OCI-LY1 (cell line): Measurements from ENCODE around the gene ELK4.

Source experiments
- H2AFZ ChIP-seq: fragments of 200-600 bp; sonication (generic), shearing (Covaris generic); 2 replicates; pipeline ENCODE4 v1.6.0; 2014; ENCODE audit warnings: antibody characterized with exemption, mild to moderate bottlenecking, low read length
- H3F3A ChIP-seq: fragments of 200-600 bp; sonication (generic), shearing (Covaris generic); 2 replicates; pipeline ENCODE4 v1.6.0; 2014; ENCODE audit warnings: mild to moderate bottlenecking, antibody characterized with exemption, low read length, moderate library complexity; ENCODE audit not compliant: insufficient read depth
- H3K27ac ChIP-seq: fragments of 200-600 bp; sonication (generic); 2 replicates; pipeline ENCODE4 v1.5.1; 2014; ENCODE audit warnings: low read length, mixed run types, mild to moderate bottlenecking, low read depth; ENCODE audit not compliant: poor library complexity, severe bottlenecking
- H3K27me3 ChIP-seq: fragments of 200-600 bp; sonication (generic); 2 replicates; pipeline ENCODE4 v1.6.0; 2014; ENCODE audit warnings: antibody characterized with exemption, mild to moderate bottlenecking, low read length, moderate library complexity; ENCODE audit not compliant: insufficient read depth
- H3K36me3 ChIP-seq: fragments of 200-600 bp; sonication (generic); 2 replicates; pipeline ENCODE4 v1.6.1; 2014; ENCODE audit warnings: mild to moderate bottlenecking, antibody characterized with exemption, low read length, moderate library complexity, mixed read lengths; ENCODE audit not compliant: insufficient read depth
- H3K4me1 ChIP-seq: fragments of 200-600 bp; sonication (generic); 2 replicates; pipeline ENCODE4 v1.5.1; 2014; ENCODE audit warnings: mild to moderate bottlenecking, low read length, moderate library complexity; ENCODE audit not compliant: insufficient read depth, severe bottlenecking
- H3K4me2 ChIP-seq: fragments of 200-600 bp; sonication (generic), shearing (Covaris generic); 2 replicates; pipeline ENCODE4 v1.6.1; 2014; ENCODE audit warnings: low read length
- H3K4me3 ChIP-seq: fragments of 200-600 bp; sonication (generic); 2 replicates; pipeline ENCODE4 v1.5.1; 2014; ENCODE audit warnings: low read length, low read depth, mild to moderate bottlenecking, mixed read lengths; ENCODE audit not compliant: poor library complexity, severe bottlenecking
- H3K79me2 ChIP-seq: fragments of 200-600 bp; shearing (Covaris generic); 2 replicates; pipeline ENCODE4 v1.6.1; 2016; ENCODE audit warnings: mixed run types, low read length, mixed read lengths; ENCODE audit not compliant: insufficient read depth
- H3K9ac ChIP-seq: fragments of 200-600 bp; sonication (generic), shearing (Covaris generic); 2 replicates; pipeline ENCODE4 v1.6.1; 2014; ENCODE audit warnings: mild to moderate bottlenecking, low read length, mixed read lengths
- H3K9me2 ChIP-seq: fragments of 200-600 bp; sonication (generic), shearing (Covaris generic); 2 replicates; pipeline ENCODE4 v1.6.1; 2014; ENCODE audit warnings: low read depth, mild to moderate bottlenecking, low read length, mixed read lengths
- H3K9me3 ChIP-seq: fragments of 200-600 bp; shearing (Covaris generic); 2 replicates; pipeline ENCODE4 v1.6.1; 2014; ENCODE audit warnings: low read length, mixed read lengths
- H4K20me1 ChIP-seq: fragments of 200-600 bp; sonication (generic), shearing (Covaris generic); 2 replicates; pipeline ENCODE4 v1.6.0; 2016; ENCODE audit warnings: mild to moderate bottlenecking, low read length; ENCODE audit not compliant: insufficient read depth
- EZH2 ChIP-seq: fragments of 200-600 bp; sonication (generic), shearing (Covaris generic); IDR thresholded peaks from 2 replicates; pipeline ENCODE4 v1.8.0; 2017; ENCODE audit warnings: borderline replicate concordance, mixed run types, mild to moderate bottlenecking, antibody characterized with exemption, low read length, moderate library complexity, mixed read lengths
- TF ChIP-seq, protein P1 (sequence below): fragments of 200-600 bp; sonication (generic), shearing (Covaris generic); IDR thresholded peaks from 2 replicates; pipeline ENCODE4 v1.5.1; 2017; ENCODE audit warnings: mild to moderate bottlenecking, antibody characterized with exemption, low read length, moderate library complexity, mixed read lengths

ELK4 gene

DNA sequence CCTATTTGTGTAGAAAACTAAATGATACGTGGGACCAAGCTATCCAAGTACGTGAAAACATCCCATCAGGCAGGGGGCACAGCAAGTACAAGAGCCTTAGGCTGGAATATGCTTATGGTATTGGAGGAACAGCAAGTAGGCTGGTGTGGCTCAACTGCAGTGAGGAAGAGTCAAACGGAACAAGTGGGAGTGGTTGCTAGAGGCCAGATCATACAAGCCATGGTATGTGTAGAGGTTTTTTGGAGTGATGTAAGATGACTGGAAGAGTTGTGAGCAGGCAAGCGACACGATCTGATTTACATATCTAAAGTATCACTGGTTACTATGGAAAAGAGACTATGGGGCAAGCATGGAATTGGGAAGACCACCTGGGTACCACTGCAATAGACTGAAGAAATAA is 27.8 kb downstream of the ELK4 start:
- TF ChIP-seq, protein P1, sequence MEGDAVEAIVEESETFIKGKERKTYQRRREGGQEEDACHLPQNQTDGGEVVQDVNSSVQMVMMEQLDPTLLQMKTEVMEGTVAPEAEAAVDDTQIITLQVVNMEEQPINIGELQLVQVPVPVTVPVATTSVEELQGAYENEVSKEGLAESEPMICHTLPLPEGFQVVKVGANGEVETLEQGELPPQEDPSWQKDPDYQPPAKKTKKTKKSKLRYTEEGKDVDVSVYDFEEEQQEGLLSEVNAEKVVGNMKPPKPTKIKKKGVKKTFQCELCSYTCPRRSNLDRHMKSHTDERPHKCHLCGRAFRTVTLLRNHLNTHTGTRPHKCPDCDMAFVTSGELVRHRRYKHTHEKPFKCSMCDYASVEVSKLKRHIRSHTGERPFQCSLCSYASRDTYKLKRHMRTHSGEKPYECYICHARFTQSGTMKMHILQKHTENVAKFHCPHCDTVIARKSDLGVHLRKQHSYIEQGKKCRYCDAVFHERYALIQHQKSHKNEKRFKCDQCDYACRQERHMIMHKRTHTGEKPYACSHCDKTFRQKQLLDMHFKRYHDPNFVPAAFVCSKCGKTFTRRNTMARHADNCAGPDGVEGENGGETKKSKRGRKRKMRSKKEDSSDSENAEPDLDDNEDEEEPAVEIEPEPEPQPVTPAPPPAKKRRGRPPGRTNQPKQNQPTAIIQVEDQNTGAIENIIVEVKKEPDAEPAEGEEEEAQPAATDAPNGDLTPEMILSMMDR = no peak
- no peak for TF ChIP-seq EZH2
- Histone ChIP-seq H3K4me3 (no peak overlapping the region), H3K36me3 (peaks cover 63% of the 10 kb centered on the region), H3K9ac (no peak overlapping the region), H3K4me2 (no peak overlapping the region), H3F3A (peaks cover 3% of the 10 kb centered on the region; the same call in 1 of the 2 replicates), H3K9me3 (no peaks in the 10 kb centered on the region), H3K27me3 (no peaks in the 10 kb centered on the region), H3K79me2 (peaks cover 13% of the 10 kb centered on the region), H3K9me2 (no peaks in the 10 kb centered on the region), H3K4me1 (no peaks in the 10 kb centered on the region), H4K20me1 (no peaks in the 10 kb centered on the region), H3K27ac (no peak overlapping the region), H2AFZ (no peak overlapping the region)

DNA sequence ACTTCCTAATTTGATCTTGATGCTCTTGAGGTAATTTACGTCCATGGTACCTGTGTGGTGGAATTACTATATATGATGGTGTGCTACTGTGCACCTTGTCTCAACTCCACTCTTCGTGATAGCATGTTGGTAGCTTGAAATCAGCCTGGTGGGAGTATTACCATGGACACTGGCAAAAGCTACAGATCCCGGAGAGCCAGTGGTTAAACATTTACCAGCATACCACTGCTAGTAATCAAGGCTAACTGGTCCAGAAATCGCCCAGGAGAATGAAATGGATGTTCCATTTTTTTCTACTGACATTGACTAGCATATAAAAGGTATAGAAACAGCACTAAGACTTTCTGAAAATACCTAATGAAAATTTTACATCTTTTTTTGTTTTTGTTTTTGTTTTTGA is 30.6 kb downstream of the ELK4 start:
- no peak overlapping the region for H2AFZ ChIP-seq
- H3K4me1 ChIP-seq = peaks cover 10% of the 10 kb centered on the region
- no peaks in the 10 kb centered on the region for H3K27me3 ChIP-seq
- no peak overlapping the region for H3K9ac ChIP-seq
- no peak overlapping the region for H3K4me3 ChIP-seq
- TF ChIP-seq, protein P1 = no peak
- TF ChIP-seq EZH2 = no peak
- H3K79me2 ChIP-seq = no peaks in the 10 kb centered on the region
- peaks cover 3% of the 10 kb centered on the region for H3F3A ChIP-seq
- no peaks in the 10 kb centered on the region for H3K9me2 ChIP-seq
- peaks cover 54% of the 10 kb centered on the region; the same call in 1 of the 2 replicates for H3K36me3 ChIP-seq
- no peak overlapping the region for H3K4me2 ChIP-seq
- H3K9me3 ChIP-seq = no peaks in the 10 kb centered on the region
- H3K27ac ChIP-seq = no peak overlapping the region
- no peaks in the 10 kb centered on the region for H4K20me1 ChIP-seq

DNA sequence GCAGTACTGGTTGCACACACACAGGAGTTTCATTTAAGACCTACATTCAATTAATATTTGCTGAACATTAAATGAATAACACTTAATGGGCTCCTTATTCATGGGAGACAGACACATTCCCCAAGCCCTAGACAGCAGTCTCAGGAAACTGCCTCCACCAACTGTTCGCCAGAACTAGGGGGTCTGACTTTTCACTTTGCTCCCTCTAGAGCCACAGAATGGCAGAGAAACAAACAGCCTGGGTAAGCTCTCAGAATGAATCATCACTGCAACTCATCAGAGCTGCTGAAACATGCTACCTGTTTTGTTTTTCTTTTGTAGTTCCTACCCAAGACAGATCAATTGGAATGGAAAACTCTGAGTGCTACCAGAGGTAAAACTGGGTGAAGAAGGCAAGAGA is 31.7 kb downstream of the ELK4 start:
- Histone ChIP-seq H3K9me3 (no peaks in the 10 kb centered on the region), H3K4me3 (no peak overlapping the region), H3F3A (peaks cover 10% of the 10 kb centered on the region), H3K9me2 (no peaks in the 10 kb centered on the region), H3K4me2 (no peak overlapping the region), H3K27ac (peak overlapping the region; percentile 20), H3K79me2 (no peaks in the 10 kb centered on the region), H3K4me1 (peaks cover 21% of the 10 kb centered on the region), H3K9ac (no peak overlapping the region), H2AFZ (no peak overlapping the region), H3K36me3 (peaks cover 45% of the 10 kb centered on the region; the same call in 1 of the 2 replicates), H3K27me3 (no peaks in the 10 kb centered on the region), H4K20me1 (no peaks in the 10 kb centered on the region)
- no peak for TF ChIP-seq EZH2
- TF ChIP-seq, protein P1 = no peak
